ENCODE data around the gene CST9. TPM values are rescaled to one million over a fixed set of nuclear protein-coding genes. Genes with fewer than 3 reads are reported as not detected.

Gene CST9
- total and polyA plus RNA-seq, 2 donors, result not detected

- no peak overlapping the region for H3K27ac ChIP-seq (ENCODE audit: low read depth)
- WGBS, result 85% methylated on average over 8 of the region's 8 CpGs
- peaks cover 2% of the 10 kb centered on the region for H3K36me3 ChIP-seq (ENCODE audit: insufficient read depth)
- no peak overlapping the region for H3K4me3 ChIP-seq (ENCODE audit: low read depth, low read length)
- no peak for DNase-seq (ENCODE audit: extremely low spot score)
- no peaks in the 10 kb centered on the region for H3K4me1 ChIP-seq (ENCODE audit: insufficient read depth)
Measured at GRCh38 chr20:23634044-23634801, 28.5 kb upstream of the CST9 start.

GRCh38 chr20:23632711-23633573, 27.2 kb upstream of the CST9 start:
- Histone ChIP-seq H3K27ac (ENCODE audit: low read depth) (no peak overlapping the region), H3K4me1 (ENCODE audit: insufficient read depth) (no peaks in the 10 kb centered on the region), H3K36me3 (ENCODE audit: insufficient read depth) (peaks cover 2% of the 10 kb centered on the region), H3K4me3 (ENCODE audit: low read depth, low read length) (no peak overlapping the region)
- DNase-seq (ENCODE audit: extremely low spot score), result no peak
- 74% methylated on average over 8 of the region's 8 CpGs for WGBS

- Histone ChIP-seq H3K4me1 (ENCODE audit: insufficient read depth) (no peaks in the 10 kb centered on the region), H3K27ac (ENCODE audit: low read depth) (no peak overlapping the region), H3K4me3 (ENCODE audit: low read depth, low read length) (no peak overlapping the region), H3K36me3 (ENCODE audit: insufficient read depth) (peaks cover 2% of the 10 kb centered on the region)
- 79% methylated on average over 12 of the region's 12 CpGs for WGBS
- no peak for DNase-seq (ENCODE audit: extremely low spot score)
Measured at GRCh38 chr20:23631981-23632710, 26.4 kb upstream of the CST9 start.

- H3K4me1 ChIP-seq (ENCODE audit: insufficient read depth), result no peaks in the 10 kb centered on the region
- DNase-seq (ENCODE audit: extremely low spot score), result no peak
- peaks cover 2% of the 10 kb centered on the region for H3K36me3 ChIP-seq (ENCODE audit: insufficient read depth)
- H3K4me3 ChIP-seq (ENCODE audit: low read depth, low read length), result no peak overlapping the region
- H3K27ac ChIP-seq (ENCODE audit: low read depth), result no peak overlapping the region
- WGBS, result 96% methylated on average over 9 of the region's 9 CpGs
Measured at GRCh38 chr20:23631226-23631822, 25.6 kb upstream of the CST9 start.

GRCh38 chr20:23630392-23630849, 24.7 kb upstream of the CST9 start:
- H3K27ac ChIP-seq (ENCODE audit: low read depth), result no peak overlapping the region
- no peak for DNase-seq (ENCODE audit: extremely low spot score)
- H3K36me3 ChIP-seq (ENCODE audit: insufficient read depth), result peaks cover 2% of the 10 kb centered on the region
- H3K4me3 ChIP-seq (ENCODE audit: low read depth, low read length), result no peak overlapping the region
- WGBS, result 82% methylated on average over 4 of the region's 4 CpGs
- H3K4me1 ChIP-seq (ENCODE audit: insufficient read depth), result no peaks in the 10 kb centered on the region

- DNase-seq (ENCODE audit: extremely low spot score), result no peak
- Histone ChIP-seq H3K4me3 (ENCODE audit: low read depth, low read length) (no peak overlapping the region), H3K36me3 (ENCODE audit: insufficient read depth) (peaks cover 2% of the 10 kb centered on the region), H3K27ac (ENCODE audit: low read depth) (no peak overlapping the region), H3K4me1 (ENCODE audit: insufficient read depth) (no peaks in the 10 kb centered on the region)
- WGBS, result 76% methylated on average over 12 of the region's 12 CpGs
Measured at GRCh38 chr20:23629542-23630391, 24.1 kb upstream of the CST9 start.

- Histone ChIP-seq H3K36me3 (ENCODE audit: insufficient read depth) (peaks cover 2% of the 10 kb centered on the region), H3K27ac (ENCODE audit: low read depth) (no peak overlapping the region), H3K4me3 (ENCODE audit: low read depth, low read length) (no peak overlapping the region), H3K4me1 (ENCODE audit: insufficient read depth) (no peaks in the 10 kb centered on the region)
- WGBS, result 61% methylated on average over 7 of the region's 7 CpGs
- no peak for DNase-seq (ENCODE audit: extremely low spot score)
Measured at GRCh38 chr20:23629017-23629541, 23.4 kb upstream of the CST9 start.

GRCh38 chr20:23628402-23629016, 22.8 kb upstream of the CST9 start:
- no peaks in the 10 kb centered on the region for H3K4me1 ChIP-seq (ENCODE audit: insufficient read depth)
- H3K4me3 ChIP-seq (ENCODE audit: low read depth, low read length), result no peak overlapping the region
- no peaks in the 10 kb centered on the region for H3K36me3 ChIP-seq (ENCODE audit: insufficient read depth)
- WGBS, result 94% methylated on average over 6 of the region's 6 CpGs
- no peak overlapping the region for H3K27ac ChIP-seq (ENCODE audit: low read depth)
- no peak for DNase-seq (ENCODE audit: extremely low spot score)

- DNase-seq (ENCODE audit: extremely low spot score), result no peak
- Histone ChIP-seq H3K27ac (ENCODE audit: low read depth) (no peak overlapping the region), H3K4me1 (ENCODE audit: insufficient read depth) (no peaks in the 10 kb centered on the region), H3K4me3 (ENCODE audit: low read depth, low read length) (no peak overlapping the region), H3K36me3 (ENCODE audit: insufficient read depth) (no peaks in the 10 kb centered on the region)
- WGBS, result 70% methylated on average over 3 of the region's 3 CpGs
Measured at GRCh38 chr20:23627501-23627900, 21.8 kb upstream of the CST9 start.

GRCh38 chr20:23626040-23626620, 20.4 kb upstream of the CST9 start:
- DNase-seq (ENCODE audit: extremely low spot score), result no peak
- Histone ChIP-seq H3K4me3 (ENCODE audit: low read depth, low read length) (no peak overlapping the region), H3K4me1 (ENCODE audit: insufficient read depth) (no peaks in the 10 kb centered on the region), H3K36me3 (ENCODE audit: insufficient read depth) (no peaks in the 10 kb centered on the region), H3K27ac (ENCODE audit: low read depth) (no peak overlapping the region)
- 78% methylated on average over 4 of the region's 4 CpGs for WGBS

GRCh38 chr20:23625236-23625964, 19.7 kb upstream of the CST9 start:
- no peak overlapping the region for H3K27ac ChIP-seq (ENCODE audit: low read depth)
- 87% methylated on average over 9 of the region's 9 CpGs for WGBS
- no peak overlapping the region for H3K4me3 ChIP-seq (ENCODE audit: low read depth, low read length)
- no peaks in the 10 kb centered on the region for H3K4me1 ChIP-seq (ENCODE audit: insufficient read depth)
- DNase-seq (ENCODE audit: extremely low spot score), result no peak
- H3K36me3 ChIP-seq (ENCODE audit: insufficient read depth), result no peaks in the 10 kb centered on the region
